ENCODE data around the gene STK33. TPM values are rescaled to one million over a fixed set of nuclear protein-coding genes. Genes with fewer than 3 reads are reported as not detected.

The STK33 gene
- total and polyA plus RNA-seq, 2 donors (not counting 3 experiments of a cell fraction or from before 2014, with no cell fraction given) = 0.63 to 3.4 TPM

- H3K4me1 ChIP-seq (ENCODE audit: control insufficient read depth, extremely low read depth, insufficient read depth, low read length) = no peaks in the 10 kb centered on the region
- H3K79me2 ChIP-seq (ENCODE audit: control insufficient read depth, insufficient read depth, low read length) = no peaks in the 10 kb centered on the region
- peaks cover 2 to 6% of the 10 kb centered on the region in 2 experiments for H3K27me3 ChIP-seq (ENCODE audit: control insufficient read depth in 2 of 2, insufficient read depth in 2 of 2, low read length in 2 of 2)
- no peak overlapping the region for H2AFZ ChIP-seq (ENCODE audit: low read depth, low read length)
- ChIA-PET POLR2A (no interaction called here), CTCF (interaction anchor here (0.7 to 2.3 kb wide), 4 partner anchors 9 to 375 kb away, joined by 3 to 9 read pairs (median 4); partner anchors contain the start of genes RPL27A and TRIM66)
- no peak overlapping the region for H3K4me3 ChIP-seq (replicated peaks in 1 of 3; ENCODE audit: insufficient read depth in 1 of 3, low read depth in 1 of 3, low read length in 3 of 3)
- DNase-seq (ENCODE audit: low read depth, low spot score) = no peak
- dilution Hi-C loops (cut with MboI; ENCODE audit: extremely low pct_ligation_motif_present, low sequenced_read_pairs) = no loop called here
- H4K20me1 ChIP-seq (replicated peaks; ENCODE audit: control insufficient read depth, extremely low read depth, insufficient read depth, low read length) = no peaks in the 10 kb centered on the region
- H3K9me3 ChIP-seq (replicated peaks; ENCODE audit: control insufficient read depth, insufficient read depth, low read length) = no peaks in the 10 kb centered on the region
- H3K4me2 ChIP-seq (ENCODE audit: insufficient read depth, low read length) = no peak overlapping the region
- H3K27ac ChIP-seq (ENCODE audit: insufficient read depth, low read depth, low read length) = no peak overlapping the region
- TF ChIP-seq EZH2 (IDR thresholded peaks at IDR 0.05; ENCODE audit: borderline replicate concordance, low read depth, low read length, severe bottlenecking) = no peak
- no peak for TF ChIP-seq JUN (IDR thresholded peaks at IDR 0.05; ENCODE audit: borderline replicate concordance, insufficient read depth, insufficient read length, low read depth)
- no peak for TF ChIP-seq CTCF (IDR thresholded peaks at IDR 0.05; ENCODE audit: extremely low read depth in 1 of 2, insufficient read depth in 1 of 2, low read depth in 1 of 2, low read length in 2 of 2)
- no peak for TF ChIP-seq MAX (IDR thresholded peaks at IDR 0.05; ENCODE audit: insufficient read depth, insufficient read length)
- TF ChIP-seq POLR2A (IDR thresholded peaks at IDR 0.05; ENCODE audit: low read depth, low read length) = no peak
- TF ChIP-seq MYC (IDR thresholded peaks at IDR 0.05; ENCODE audit: low read depth, low read length) = no peak
- no peak for TF ChIP-seq POLR2AphosphoS5 (IDR thresholded peaks at IDR 0.05; ENCODE audit: insufficient read depth, low read depth, low read length)
- TF ChIP-seq GATA2 (IDR thresholded peaks at IDR 0.05; ENCODE audit: insufficient read depth, insufficient read length, low read depth, low read length) = no peak
- TF ChIP-seq FOS (IDR thresholded peaks at IDR 0.05; ENCODE audit: borderline replicate concordance, insufficient read depth, low read length) = no peak
- intact Hi-C loops (cut with micrococcal nuclease) = no loop called here
- BruUV-seq (replicated peaks) = no TSS peak
- H3K9me1 ChIP-seq (replicated peaks; ENCODE audit: control insufficient read depth, extremely low read depth, insufficient read depth, low read length) = no peaks in the 10 kb centered on the region
- H3K9ac ChIP-seq (replicated peaks; ENCODE audit: extremely low read depth, insufficient read depth, low read length) = no peak overlapping the region
- no peaks in the 10 kb centered on the region for H3K36me3 ChIP-seq (ENCODE audit: control insufficient read depth in 2 of 2, extremely low read depth in 1 of 2, insufficient read depth in 2 of 2, low read length in 2 of 2)
- no peak for FAIRE-seq
Measured at GRCh38 chr11:8584082-8584481, 9.9 kb downstream of the STK33 start.
